PFSK-1 (cell line): ENCODE measurements around the gene SERGEF.

Experiments used
- FOXP2 ChIP-seq: optimal IDR thresholded peaks from 2 replicates; pipeline ENCODE3; 2011; ENCODE audit warnings: borderline replicate concordance, control low read depth, inconsistent platforms; ENCODE audit not compliant: insufficient read depth; ENCODE audit errors: extremely low read length, extremely low read depth
- POLR2AphosphoS5 ChIP-seq: IDR thresholded peaks from 2 replicates; pipeline ENCODE4 v1.6.1; 2012; ENCODE audit warnings: low read depth, mild to moderate bottlenecking, control low read depth, low read length, moderate library complexity
- SIN3A ChIP-seq: IDR thresholded peaks from 2 replicates; pipeline ENCODE4 v1.6.1; 2012; ENCODE audit warnings: mild to moderate bottlenecking, low read length, moderate library complexity, borderline replicate concordance; ENCODE audit not compliant: insufficient read depth
- TAF1 ChIP-seq: IDR thresholded peaks from 2 replicates; pipeline ENCODE4 v1.6.1; 2012; ENCODE audit warnings: low read length, control low read depth, borderline replicate concordance; ENCODE audit not compliant: insufficient read depth
- TF ChIP-seq, protein P1 (sequence below), 2 experiments: IDR thresholded peaks; 2 replicates each; pipeline versions ENCODE4 v1.6.1 to v1.8.0; 2011 to 2012; ENCODE audit warnings: low read depth in 2 of 2, low read length in 2 of 2, control low read depth in 1 of 2, inconsistent platforms in 1 of 2, mild to moderate bottlenecking in 1 of 2, moderate library complexity in 1 of 2; ENCODE audit not compliant: insufficient read depth in 1 of 2

The SERGEF gene

DNA sequence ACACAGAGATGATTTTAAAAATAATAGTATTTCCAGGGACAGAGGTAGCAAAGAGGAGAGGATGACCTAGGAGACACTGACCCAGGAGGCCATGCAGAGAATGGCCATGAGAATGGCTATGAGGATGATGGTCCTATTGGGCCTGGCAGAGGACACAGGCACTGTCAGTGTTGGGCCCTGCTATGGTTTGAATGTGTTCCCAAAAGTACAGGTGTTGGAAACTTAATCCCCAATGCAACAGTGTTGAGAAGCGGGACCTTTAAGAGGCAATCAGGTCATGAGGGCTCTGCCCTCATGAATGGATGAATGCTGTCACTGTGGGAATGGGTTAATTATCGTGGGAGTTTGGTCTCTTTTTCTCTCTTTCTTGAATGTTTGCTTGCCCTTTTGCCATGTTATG lies 216.7 kb downstream of the SERGEF start:
- no peak for TF ChIP-seq FOXP2
- TF ChIP-seq TAF1 = no peak
- TF ChIP-seq, protein P1, sequence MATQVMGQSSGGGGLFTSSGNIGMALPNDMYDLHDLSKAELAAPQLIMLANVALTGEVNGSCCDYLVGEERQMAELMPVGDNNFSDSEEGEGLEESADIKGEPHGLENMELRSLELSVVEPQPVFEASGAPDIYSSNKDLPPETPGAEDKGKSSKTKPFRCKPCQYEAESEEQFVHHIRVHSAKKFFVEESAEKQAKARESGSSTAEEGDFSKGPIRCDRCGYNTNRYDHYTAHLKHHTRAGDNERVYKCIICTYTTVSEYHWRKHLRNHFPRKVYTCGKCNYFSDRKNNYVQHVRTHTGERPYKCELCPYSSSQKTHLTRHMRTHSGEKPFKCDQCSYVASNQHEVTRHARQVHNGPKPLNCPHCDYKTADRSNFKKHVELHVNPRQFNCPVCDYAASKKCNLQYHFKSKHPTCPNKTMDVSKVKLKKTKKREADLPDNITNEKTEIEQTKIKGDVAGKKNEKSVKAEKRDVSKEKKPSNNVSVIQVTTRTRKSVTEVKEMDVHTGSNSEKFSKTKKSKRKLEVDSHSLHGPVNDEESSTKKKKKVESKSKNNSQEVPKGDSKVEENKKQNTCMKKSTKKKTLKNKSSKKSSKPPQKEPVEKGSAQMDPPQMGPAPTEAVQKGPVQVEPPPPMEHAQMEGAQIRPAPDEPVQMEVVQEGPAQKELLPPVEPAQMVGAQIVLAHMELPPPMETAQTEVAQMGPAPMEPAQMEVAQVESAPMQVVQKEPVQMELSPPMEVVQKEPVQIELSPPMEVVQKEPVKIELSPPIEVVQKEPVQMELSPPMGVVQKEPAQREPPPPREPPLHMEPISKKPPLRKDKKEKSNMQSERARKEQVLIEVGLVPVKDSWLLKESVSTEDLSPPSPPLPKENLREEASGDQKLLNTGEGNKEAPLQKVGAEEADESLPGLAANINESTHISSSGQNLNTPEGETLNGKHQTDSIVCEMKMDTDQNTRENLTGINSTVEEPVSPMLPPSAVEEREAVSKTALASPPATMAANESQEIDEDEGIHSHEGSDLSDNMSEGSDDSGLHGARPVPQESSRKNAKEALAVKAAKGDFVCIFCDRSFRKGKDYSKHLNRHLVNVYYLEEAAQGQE (IDR thresholded peaks at IDR 0.05; ENCODE audit: insufficient read depth in 1 of 2, low read depth in 2 of 2, low read length in 2 of 2) = no peak
- no peak for TF ChIP-seq POLR2AphosphoS5

DNA sequence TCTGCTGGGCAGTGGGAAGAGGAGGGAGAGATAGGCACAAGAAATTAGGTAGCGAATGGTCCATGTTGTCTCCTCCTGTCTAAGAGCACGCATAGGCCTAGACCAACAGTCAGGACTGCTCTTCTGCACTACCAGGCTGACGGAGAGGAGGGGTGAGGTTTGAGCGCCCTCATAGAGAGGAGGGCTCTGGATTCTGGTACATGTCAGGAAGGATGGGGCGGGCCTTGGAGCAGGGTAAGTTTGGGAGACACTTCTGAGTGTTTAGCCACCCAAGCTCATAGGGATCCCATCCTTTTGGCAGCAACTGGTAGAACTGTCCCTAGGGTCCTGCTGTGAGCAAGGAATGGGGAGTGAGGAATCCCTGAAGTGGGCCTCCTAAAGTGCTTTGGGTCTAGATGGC lies 217.9 kb downstream of the SERGEF start:
- TF ChIP-seq TAF1 = no peak
- TF ChIP-seq, protein P1 (IDR thresholded peaks at IDR 0.05; ENCODE audit: insufficient read depth in 1 of 2, low read depth in 2 of 2, low read length in 2 of 2) = no peak

DNA sequence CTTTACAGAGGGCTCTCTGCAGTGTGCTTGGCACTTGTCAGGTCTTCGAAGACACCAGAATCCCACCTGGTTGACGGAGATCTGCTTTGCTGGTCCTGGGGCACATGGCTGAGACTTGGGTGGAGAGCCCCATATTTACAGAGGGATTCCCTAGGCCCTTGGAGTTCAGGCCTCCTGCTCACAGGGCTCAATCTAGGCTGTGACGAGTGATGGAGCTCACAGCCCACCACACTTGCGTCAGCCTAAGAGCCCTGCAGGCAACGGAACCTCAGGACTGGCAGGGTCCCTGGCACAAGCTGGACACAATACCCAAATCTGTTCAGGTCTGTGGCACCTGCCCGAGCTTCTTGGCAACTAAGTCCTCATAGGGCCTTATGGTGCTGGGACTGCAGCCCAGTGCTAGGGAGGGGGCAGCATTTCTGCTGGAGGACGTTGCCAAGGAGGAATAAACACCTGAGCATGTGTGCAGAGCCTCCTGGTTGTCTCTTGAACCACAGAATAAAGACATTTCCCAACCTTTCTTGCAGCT lies 219.1 kb downstream of the SERGEF start:
- TF ChIP-seq FOXP2 (no peak), POLR2AphosphoS5 (no peak), SIN3A (no peak), TAF1 (no peak)
- TF ChIP-seq, protein P1 (IDR thresholded peaks at IDR 0.05; ENCODE audit: insufficient read depth in 1 of 2, low read depth in 2 of 2, low read length in 2 of 2) = no peak

DNA sequence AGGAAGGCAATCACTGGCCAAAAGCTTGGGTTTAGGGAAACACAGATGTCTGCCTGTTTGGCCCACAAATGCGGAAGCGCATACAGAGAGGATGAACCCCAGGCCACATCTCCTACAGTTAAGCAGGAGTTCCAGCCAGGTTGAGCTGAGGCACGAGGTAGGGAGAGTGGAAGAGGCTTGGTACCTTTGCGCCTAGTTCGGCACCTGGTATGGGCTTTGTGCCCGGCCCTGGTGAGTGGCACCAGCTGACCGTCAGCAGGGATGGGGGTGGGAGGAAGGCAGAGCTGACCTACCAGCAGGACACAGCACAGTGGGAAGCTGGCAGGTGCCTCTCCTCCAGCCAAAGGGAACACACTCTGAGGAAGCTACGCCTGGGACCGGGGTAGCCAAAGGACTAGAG lies 220.7 kb downstream of the SERGEF start:
- TF ChIP-seq SIN3A = no peak
- TF ChIP-seq, protein P1 (IDR thresholded peaks at IDR 0.05; ENCODE audit: insufficient read depth in 1 of 2, low read depth in 2 of 2, low read length in 2 of 2) = no peak
- TF ChIP-seq POLR2AphosphoS5 = no peak
- no peak for TF ChIP-seq FOXP2

DNA sequence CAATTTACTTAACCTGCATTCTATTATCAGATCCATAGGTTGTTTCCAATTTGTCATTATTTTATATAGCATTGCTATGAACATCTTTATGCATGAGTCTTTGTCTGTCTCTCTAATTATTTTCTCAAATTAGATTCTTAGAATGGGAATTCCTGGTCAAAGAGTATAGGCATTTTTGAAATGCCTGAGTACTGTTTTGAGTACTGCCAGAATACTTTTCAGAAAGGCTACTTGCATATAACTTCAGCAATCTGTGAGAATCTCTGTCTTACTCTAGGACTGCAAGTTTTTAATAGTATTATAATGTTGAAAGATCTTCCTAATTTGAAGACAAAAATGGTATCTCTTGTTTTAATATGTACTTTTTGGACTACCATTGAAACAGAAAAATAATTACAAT lies 221.7 kb downstream of the SERGEF start:
- TF ChIP-seq, protein P1 (IDR thresholded peaks at IDR 0.05; ENCODE audit: insufficient read depth in 1 of 2, low read depth in 2 of 2, low read length in 2 of 2) = no peak
- TF ChIP-seq SIN3A (no peak), FOXP2 (no peak), POLR2AphosphoS5 (no peak), TAF1 (no peak)
